Activated naive CD4-positive, alpha-beta T cell treated with anti-CD3 and anti-CD28 coated beads, Interleukin-2, amount 50 U/mL, for 24 hours (primary cell): ENCODE results near the gene ULBP2.
A peak's percentile ranks its signal among the peaks of the same experiment; 100 is the strongest.
"Not testable (repeated sequence)": the region's sequence is repeated elsewhere in the genome, so short reads cannot be mapped to it uniquely, and the experiment has no call there.

ENCODE experiments used
- H3K27ac Mint-ChIP-seq: one replicate; pipeline ENCODE4 v1.8.0; 2021; ENCODE audit warnings: mild to moderate bottlenecking, mixed read lengths
- H3K27me3 Mint-ChIP-seq: one replicate; pipeline ENCODE4 v1.8.0; 2021; ENCODE audit warnings: mixed read lengths
- H3K36me3 Mint-ChIP-seq: one replicate; pipeline ENCODE4 v1.8.0; 2021; ENCODE audit warnings: mixed read lengths
- H3K4me1 Mint-ChIP-seq: one replicate; pipeline ENCODE4 v1.8.0; 2021; ENCODE audit warnings: mixed read lengths
- H3K4me3 Mint-ChIP-seq: one replicate; pipeline ENCODE4 v1.8.0; 2021; ENCODE audit warnings: mild to moderate bottlenecking, mixed read lengths
- H3K9me3 Mint-ChIP-seq: one replicate; pipeline ENCODE4 v1.8.0; 2021; ENCODE audit warnings: mixed read lengths

Gene ULBP2

GRCh38 chr6:149934249-149935156 lies 7.3 kb upstream of the ULBP2 start:
- H3K27me3 Mint-ChIP-seq, result peaks cover 66% of the 10 kb centered on the region
- no peak overlapping the region for H3K4me3 Mint-ChIP-seq
- no peak overlapping the region for H3K27ac Mint-ChIP-seq
- no peaks in the 10 kb centered on the region for H3K36me3 Mint-ChIP-seq
- H3K4me1 Mint-ChIP-seq, result peaks cover 8% of the 10 kb centered on the region
- no peaks in the 10 kb centered on the region for H3K9me3 Mint-ChIP-seq

- Mint-ChIP-seq H3K4me1 (peaks cover 10% of the 10 kb centered on the region), H3K36me3 (no peaks in the 10 kb centered on the region)
Measured at GRCh38 chr6:149935246-149935645, 6.6 kb upstream of the ULBP2 start.

GRCh38 chr6:149935668-149936067 lies 6.1 kb upstream of the ULBP2 start:
- H3K27me3 Mint-ChIP-seq, result peaks cover 62% of the 10 kb centered on the region
- H3K36me3 Mint-ChIP-seq, result no peaks in the 10 kb centered on the region
- H3K4me1 Mint-ChIP-seq, result peaks cover 10% of the 10 kb centered on the region
- H3K9me3 Mint-ChIP-seq, result no peaks in the 10 kb centered on the region
- no peak overlapping the region for H3K27ac Mint-ChIP-seq
- H3K4me3 Mint-ChIP-seq, result no peak overlapping the region

More at GRCh38 chr6:149935246-149935645, 6.6 kb upstream of the ULBP2 start:
- Mint-ChIP-seq H3K27me3 (peaks cover 63% of the 10 kb centered on the region), H3K27ac (no peak overlapping the region), H3K4me3 (no peak overlapping the region), H3K9me3 (no peaks in the 10 kb centered on the region)

- no peaks in the 10 kb centered on the region for H3K36me3 Mint-ChIP-seq
- H3K27ac Mint-ChIP-seq, result no peak overlapping the region
- no peaks in the 10 kb centered on the region for H3K9me3 Mint-ChIP-seq
- H3K27me3 Mint-ChIP-seq, result peaks cover 57% of the 10 kb centered on the region
- no peak overlapping the region for H3K4me3 Mint-ChIP-seq
- peaks cover 13% of the 10 kb centered on the region for H3K4me1 Mint-ChIP-seq
Measured at GRCh38 chr6:149936743-149937142, 5.1 kb upstream of the ULBP2 start.

GRCh38 chr6:149938013-149938570 lies 3.7 kb upstream of the ULBP2 start:
- Mint-ChIP-seq H3K4me1 (peaks cover 16% of the 10 kb centered on the region), H3K4me3 (peak overlapping the region; percentile 51), H3K27me3 (peaks cover 54% of the 10 kb centered on the region)
- H3K36me3 Mint-ChIP-seq, H3K9me3 Mint-ChIP-seq, H3K27ac Mint-ChIP-seq: not testable (repeated sequence)

GRCh38 chr6:149938571-149939355 lies 3.1 kb upstream of the ULBP2 start:
- H3K36me3 Mint-ChIP-seq, result no peaks in the 10 kb centered on the region
- peak overlapping the region; percentile 59 for H3K27ac Mint-ChIP-seq
- no peaks in the 10 kb centered on the region for H3K9me3 Mint-ChIP-seq
- H3K27me3 Mint-ChIP-seq, result peaks cover 48% of the 10 kb centered on the region
- H3K4me1 Mint-ChIP-seq, result peaks cover 16% of the 10 kb centered on the region
- peak overlapping the region; percentile 81 for H3K4me3 Mint-ChIP-seq

- peak overlapping the region; percentile 81 for H3K4me3 Mint-ChIP-seq
- peaks cover 16% of the 10 kb centered on the region for H3K4me1 Mint-ChIP-seq
- H3K27me3 Mint-ChIP-seq, result peaks cover 45% of the 10 kb centered on the region
- H3K9me3 Mint-ChIP-seq, result no peaks in the 10 kb centered on the region
- peak overlapping the region; percentile 59 for H3K27ac Mint-ChIP-seq
- no peaks in the 10 kb centered on the region for H3K36me3 Mint-ChIP-seq
Measured at GRCh38 chr6:149939356-149939648, 2.5 kb upstream of the ULBP2 start.

GRCh38 chr6:149939909-149940671 lies 1.7 kb upstream of the ULBP2 start:
- no peaks in the 10 kb centered on the region for H3K9me3 Mint-ChIP-seq
- H3K4me3 Mint-ChIP-seq, result peak overlapping the region; percentile 81
- no peaks in the 10 kb centered on the region for H3K36me3 Mint-ChIP-seq
- no peak overlapping the region for H3K27ac Mint-ChIP-seq
- H3K4me1 Mint-ChIP-seq, result peaks cover 16% of the 10 kb centered on the region
- peaks cover 41% of the 10 kb centered on the region for H3K27me3 Mint-ChIP-seq

GRCh38 chr6:149940672-149940982 lies 1.2 kb upstream of the ULBP2 start:
- Mint-ChIP-seq H3K4me1 (peaks cover 16% of the 10 kb centered on the region), H3K4me3 (peak overlapping the region; percentile 40), H3K9me3 (no peaks in the 10 kb centered on the region), H3K27ac (no peak overlapping the region), H3K27me3 (peaks cover 35% of the 10 kb centered on the region), H3K36me3 (no peaks in the 10 kb centered on the region)

- H3K27ac Mint-ChIP-seq, result no peak overlapping the region
- peak overlapping the region; percentile 80 for H3K4me3 Mint-ChIP-seq
- peaks cover 16% of the 10 kb centered on the region for H3K4me1 Mint-ChIP-seq
- H3K9me3 Mint-ChIP-seq, result no peaks in the 10 kb centered on the region
- H3K27me3 Mint-ChIP-seq, result peaks cover 21% of the 10 kb centered on the region
- no peaks in the 10 kb centered on the region for H3K36me3 Mint-ChIP-seq
Measured at GRCh38 chr6:149942461-149942829, 631 bp downstream of the ULBP2 start.

- not testable (repeated sequence) for H3K36me3 Mint-ChIP-seq, H3K27ac Mint-ChIP-seq, H3K9me3 Mint-ChIP-seq
- peaks cover 19% of the 10 kb centered on the region for H3K27me3 Mint-ChIP-seq
- peak overlapping the region; percentile 80 for H3K4me3 Mint-ChIP-seq
- H3K4me1 Mint-ChIP-seq, result peaks cover 16% of the 10 kb centered on the region
Measured at GRCh38 chr6:149943321-149943720, 1.5 kb downstream of the ULBP2 start.

GRCh38 chr6:149945276-149945675 lies 3.5 kb downstream of the ULBP2 start:
- H3K27ac Mint-ChIP-seq, H3K4me3 Mint-ChIP-seq, H3K36me3 Mint-ChIP-seq, H3K9me3 Mint-ChIP-seq, H3K4me1 Mint-ChIP-seq: not testable (repeated sequence)
- peaks cover 17% of the 10 kb centered on the region for H3K27me3 Mint-ChIP-seq

GRCh38 chr6:149946631-149947030 lies 4.8 kb downstream of the ULBP2 start:
- H3K9me3 Mint-ChIP-seq, H3K4me3 Mint-ChIP-seq, H3K4me1 Mint-ChIP-seq, H3K27ac Mint-ChIP-seq, H3K36me3 Mint-ChIP-seq: not testable (repeated sequence)
- H3K27me3 Mint-ChIP-seq, result peaks cover 22% of the 10 kb centered on the region

GRCh38 chr6:149947533-149947932 lies 5.7 kb downstream of the ULBP2 start:
- H3K27ac Mint-ChIP-seq, H3K36me3 Mint-ChIP-seq, H3K4me1 Mint-ChIP-seq, H3K4me3 Mint-ChIP-seq, H3K9me3 Mint-ChIP-seq: not testable (repeated sequence)
- H3K27me3 Mint-ChIP-seq, result peaks cover 30% of the 10 kb centered on the region

GRCh38 chr6:149948011-149948410 lies 6.2 kb downstream of the ULBP2 start:
- no peaks in the 10 kb centered on the region for H3K4me1 Mint-ChIP-seq
- H3K27ac Mint-ChIP-seq, result no peak overlapping the region
- no peak overlapping the region for H3K4me3 Mint-ChIP-seq
- H3K27me3 Mint-ChIP-seq, result peaks cover 33% of the 10 kb centered on the region
- no peaks in the 10 kb centered on the region for H3K9me3 Mint-ChIP-seq
- no peaks in the 10 kb centered on the region for H3K36me3 Mint-ChIP-seq
